Cardiac muscle cell (in vitro differentiated cells and primary cell): ENCODE measurements around the gene ASB4. TPM values are rescaled to one million over a fixed set of nuclear protein-coding genes. Genes with fewer than 3 reads are reported as not detected.

ENCODE experiments used
- DNase-seq, 2 donors: peaks; one replicate each; pipeline versions ENCODE4 v3.0.0 to v3.0.0-alpha.2; 2010 to 2017; ENCODE audit warnings: low read depth in 1 of 2, low spot score in 1 of 2
- H3K27ac ChIP-seq: fragments of 200-600 bp; sonication (generic); 2 replicates; pipeline ENCODE4 v1.5.1; 2016
- H3K27me3 ChIP-seq: fragments of 200-600 bp; sonication (generic); 2 replicates; pipeline ENCODE4 v1.6.0; 2016; ENCODE audit warnings: control low read depth
- H3K36me3 ChIP-seq: fragments of 200-600 bp; sonication (generic); 2 replicates; pipeline ENCODE4 v1.5.1; 2016; ENCODE audit warnings: control low read depth
- H3K4me1 ChIP-seq: fragments of 200-600 bp; sonication (generic); 2 replicates; pipeline ENCODE4 v1.8.1; 2017; ENCODE audit warnings: low read depth, mild to moderate bottlenecking, mixed run types
- H3K4me3 ChIP-seq: fragments of 200-600 bp; sonication (generic); 2 replicates; pipeline ENCODE4 v1.5.1; 2016; ENCODE audit warnings: mild to moderate bottlenecking
- H3K9me3 ChIP-seq: fragments of 200-600 bp; sonication (generic); 2 replicates; pipeline ENCODE4 v1.5.1; 2017; ENCODE audit warnings: low read depth, mild to moderate bottlenecking, control low read depth
- CTCF ChIP-seq: IDR thresholded peaks from 2 replicates; pipeline ENCODE4 v1.5.1; 2012; ENCODE audit warnings: low read depth, mild to moderate bottlenecking, low read length
- polyA plus RNA-seq: library from polyadenylated mRNA; unstranded; fragments of >200 nt; fragmentation: Nextera tagmentation; extraction: Ambion mirVana; gene quantifications from 2 replicates; pipeline ENCODE4 v1.2.1, GENCODE V29; 2016
- total RNA-seq: library from RNA; depleted of rRNA; stranded (reverse); fragments of >200 nt; gene quantifications from 2 replicates; pipeline ENCODE4 v1.2.3, GENCODE V29; 2016

ASB4 gene
- total and polyA plus RNA-seq, 2 experiments from 2014 or later = 0.13 TPM; not detected in 1

- TF ChIP-seq CTCF = no peak
- Histone ChIP-seq H3K27me3 (peaks cover 28% of the 10 kb centered on the region), H3K36me3 (no peaks in the 10 kb centered on the region), H3K27ac (no peak overlapping the region), H3K9me3 (no peaks in the 10 kb centered on the region), H3K4me1 (no peaks in the 10 kb centered on the region), H3K4me3 (no peak overlapping the region)
- no peak for DNase-seq
Measured at GRCh38 chr7:95589031-95589430, 103.3 kb downstream of the ASB4 start.

- no peaks in the 10 kb centered on the region for H3K36me3 ChIP-seq
- DNase-seq = no peak
- H3K4me3 ChIP-seq = no peak overlapping the region
- H3K4me1 ChIP-seq = no peaks in the 10 kb centered on the region
- no peak overlapping the region for H3K27ac ChIP-seq
- no peaks in the 10 kb centered on the region for H3K9me3 ChIP-seq
- H3K27me3 ChIP-seq = peaks cover 35% of the 10 kb centered on the region
- TF ChIP-seq CTCF = no peak
Measured at GRCh38 chr7:95589766-95590165, 104.0 kb downstream of the ASB4 start.

Other genes starting within 250 kb of the ASB4 start
- not detected in 2 replicates for gene PON1, start 161.4 kb upstream of the ASB4 start, total RNA-seq
- gene PON1, start 161.4 kb upstream of the ASB4 start, polyA plus RNA-seq = 0.34 and 0.51 TPM in 2 replicates
- gene PON3, start 89.6 kb upstream of the ASB4 start, total RNA-seq = not detected in 2 replicates
- gene PON3, start 89.6 kb upstream of the ASB4 start, polyA plus RNA-seq = not detected in 2 replicates
- 52.5 and 76.9 TPM in 2 replicates for gene PON2, start 50.9 kb upstream of the ASB4 start, total RNA-seq
- gene PON2, start 50.9 kb upstream of the ASB4 start, polyA plus RNA-seq = 94.2 and 117 TPM in 2 replicates
- 0.88 and 2.6 TPM in 2 replicates for gene PDK4, start 110.6 kb downstream of the ASB4 start, total RNA-seq
- 0.32 and 0.37 TPM in 2 replicates for gene PDK4, start 110.6 kb downstream of the ASB4 start, polyA plus RNA-seq